Measurements from ENCODE around the gene DENND4B.

DENND4B gene

GRCh38 chr1:153883223-153883622 lies 63.3 kb downstream of the DENND4B start:
- no peak for DNase-seq (ENCODE audit: low spot score)
- in situ Hi-C loops (cut with MboI; ENCODE audit: low sequenced_read_pairs, unreplicated experiment) = no loop called here
- TF ChIP-seq, protein P1, sequence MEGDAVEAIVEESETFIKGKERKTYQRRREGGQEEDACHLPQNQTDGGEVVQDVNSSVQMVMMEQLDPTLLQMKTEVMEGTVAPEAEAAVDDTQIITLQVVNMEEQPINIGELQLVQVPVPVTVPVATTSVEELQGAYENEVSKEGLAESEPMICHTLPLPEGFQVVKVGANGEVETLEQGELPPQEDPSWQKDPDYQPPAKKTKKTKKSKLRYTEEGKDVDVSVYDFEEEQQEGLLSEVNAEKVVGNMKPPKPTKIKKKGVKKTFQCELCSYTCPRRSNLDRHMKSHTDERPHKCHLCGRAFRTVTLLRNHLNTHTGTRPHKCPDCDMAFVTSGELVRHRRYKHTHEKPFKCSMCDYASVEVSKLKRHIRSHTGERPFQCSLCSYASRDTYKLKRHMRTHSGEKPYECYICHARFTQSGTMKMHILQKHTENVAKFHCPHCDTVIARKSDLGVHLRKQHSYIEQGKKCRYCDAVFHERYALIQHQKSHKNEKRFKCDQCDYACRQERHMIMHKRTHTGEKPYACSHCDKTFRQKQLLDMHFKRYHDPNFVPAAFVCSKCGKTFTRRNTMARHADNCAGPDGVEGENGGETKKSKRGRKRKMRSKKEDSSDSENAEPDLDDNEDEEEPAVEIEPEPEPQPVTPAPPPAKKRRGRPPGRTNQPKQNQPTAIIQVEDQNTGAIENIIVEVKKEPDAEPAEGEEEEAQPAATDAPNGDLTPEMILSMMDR (IDR thresholded peaks at IDR 0.05; ENCODE audit: borderline replicate concordance, control extremely low read depth, extremely low read depth, insufficient read depth, missing control alignments) = no peak

- in situ Hi-C loops (cut with MboI; ENCODE audit: low sequenced_read_pairs, unreplicated experiment) = no loop called here
- TF ChIP-seq, protein P1 (IDR thresholded peaks at IDR 0.05; ENCODE audit: borderline replicate concordance, control extremely low read depth, extremely low read depth, insufficient read depth, missing control alignments) = no peak
- DNase-seq (ENCODE audit: low spot score) = no peak
Measured at GRCh38 chr1:153882296-153882912, 64.1 kb downstream of the DENND4B start.

GRCh38 chr1:153881751-153882150 lies 64.8 kb downstream of the DENND4B start:
- TF ChIP-seq, protein P1 (IDR thresholded peaks at IDR 0.05; ENCODE audit: borderline replicate concordance, control extremely low read depth, extremely low read depth, insufficient read depth, missing control alignments) = no peak
- DNase-seq (ENCODE audit: low spot score) = no peak
- in situ Hi-C loops (cut with MboI; ENCODE audit: low sequenced_read_pairs, unreplicated experiment) = no loop called here

- TF ChIP-seq, protein P1 (IDR thresholded peaks at IDR 0.05; ENCODE audit: borderline replicate concordance, control extremely low read depth, extremely low read depth, insufficient read depth, missing control alignments) = no peak
- in situ Hi-C loops (cut with MboI; ENCODE audit: low sequenced_read_pairs, unreplicated experiment) = no loop called here
- DNase-seq (ENCODE audit: low spot score) = no peak
Measured at GRCh38 chr1:153880962-153881361, 65.6 kb downstream of the DENND4B start.

DNA sequence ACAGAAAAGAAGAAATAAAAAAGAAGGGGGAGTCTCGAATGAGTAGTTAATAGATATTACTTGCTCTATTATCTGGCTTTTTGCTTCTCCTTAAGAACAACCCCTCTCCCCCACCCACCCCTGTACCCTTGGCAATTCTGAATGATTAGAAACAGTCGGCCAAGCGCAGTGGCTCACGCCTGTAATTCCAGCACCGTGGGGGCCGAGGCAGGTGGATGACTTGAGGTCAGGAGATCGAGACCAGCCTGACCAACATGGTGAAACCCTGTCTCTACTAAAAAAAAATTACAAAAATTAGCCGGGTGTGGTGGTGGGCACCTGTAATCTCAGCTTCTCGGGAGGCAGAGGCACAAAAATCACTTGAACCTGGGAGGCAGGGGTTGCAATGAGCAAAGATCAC lies 66.5 kb downstream of the DENND4B start:
- in situ Hi-C loops (cut with MboI; ENCODE audit: low sequenced_read_pairs, unreplicated experiment) = no loop called here
- TF ChIP-seq, protein P1 (IDR thresholded peaks at IDR 0.05; ENCODE audit: borderline replicate concordance, control extremely low read depth, extremely low read depth, insufficient read depth, missing control alignments) = no peak

More for the DNA sequence above, 66.5 kb downstream of the DENND4B start:
- no peak for DNase-seq (ENCODE audit: low spot score)

All from GM13976 (cell line).